CMK (cell line): ENCODE results near the gene ZFPM1.

Experiments used
- DNase-seq: peaks from one replicate; pipeline ENCODE4 v3.0.0-alpha.2; 2010; ENCODE audit warnings: low read depth

The ZFPM1 gene

GRCh38 chr16:88433632-88434352, 19.3 kb upstream of the ZFPM1 start:
- no peak for DNase-seq

- DNase-seq = no peak
Observed at GRCh38 chr16:88434353-88434690, 18.8 kb upstream of the ZFPM1 start.

- DNase-seq = no peak
Observed at GRCh38 chr16:88434746-88435145, 18.3 kb upstream of the ZFPM1 start.

- no peak for DNase-seq
Observed at GRCh38 chr16:88435437-88436355, 17.4 kb upstream of the ZFPM1 start.

GRCh38 chr16:88436796-88437195, 16.3 kb upstream of the ZFPM1 start:
- DNase-seq = no peak

- no peak for DNase-seq
Observed at GRCh38 chr16:88437367-88437964, 15.6 kb upstream of the ZFPM1 start.

GRCh38 chr16:88438084-88438870, 14.8 kb upstream of the ZFPM1 start:
- no peak for DNase-seq

- DNase-seq = no peak
Observed at GRCh38 chr16:88439016-88439415, 14.1 kb upstream of the ZFPM1 start.

- no peak for DNase-seq
Observed at GRCh38 chr16:88439706-88440105, 13.4 kb upstream of the ZFPM1 start.

- DNase-seq = no peak
Observed at GRCh38 chr16:88440111-88440510, 13.0 kb upstream of the ZFPM1 start.

- DNase-seq = no peak
Observed at GRCh38 chr16:88440686-88441405, 12.2 kb upstream of the ZFPM1 start.

- no peak for DNase-seq
Observed at GRCh38 chr16:88441460-88441859, 11.6 kb upstream of the ZFPM1 start.

- no peak for DNase-seq
Observed at GRCh38 chr16:88442383-88442726, 10.7 kb upstream of the ZFPM1 start.

GRCh38 chr16:88442727-88443576, 10.1 kb upstream of the ZFPM1 start:
- DNase-seq = no peak

GRCh38 chr16:88444826-88445582, 8.1 kb upstream of the ZFPM1 start:
- no peak for DNase-seq

- no peak for DNase-seq
Observed at GRCh38 chr16:88445583-88445960, 7.5 kb upstream of the ZFPM1 start.

GRCh38 chr16:88446061-88446460, 7.0 kb upstream of the ZFPM1 start:
- DNase-seq = no peak

- DNase-seq = no peak
Observed at GRCh38 chr16:88446736-88447135, 6.3 kb upstream of the ZFPM1 start.

GRCh38 chr16:88447881-88448280, 5.2 kb upstream of the ZFPM1 start:
- DNase-seq = no peak
